ENCODE results near the gene PAK2. TPM values are rescaled to one million over a fixed set of nuclear protein-coding genes. Genes with fewer than 3 reads are reported as not detected.
A peak's percentile ranks its signal among the peaks of the same experiment; 100 is the strongest.

The PAK2 gene
- total and polyA plus RNA-seq, 9 of the 15 experiments (the other 6 are each of a cell fraction or from before 2014, with no cell fraction given): 13.2 to 72.4 (median 35.7) TPM

DNA sequence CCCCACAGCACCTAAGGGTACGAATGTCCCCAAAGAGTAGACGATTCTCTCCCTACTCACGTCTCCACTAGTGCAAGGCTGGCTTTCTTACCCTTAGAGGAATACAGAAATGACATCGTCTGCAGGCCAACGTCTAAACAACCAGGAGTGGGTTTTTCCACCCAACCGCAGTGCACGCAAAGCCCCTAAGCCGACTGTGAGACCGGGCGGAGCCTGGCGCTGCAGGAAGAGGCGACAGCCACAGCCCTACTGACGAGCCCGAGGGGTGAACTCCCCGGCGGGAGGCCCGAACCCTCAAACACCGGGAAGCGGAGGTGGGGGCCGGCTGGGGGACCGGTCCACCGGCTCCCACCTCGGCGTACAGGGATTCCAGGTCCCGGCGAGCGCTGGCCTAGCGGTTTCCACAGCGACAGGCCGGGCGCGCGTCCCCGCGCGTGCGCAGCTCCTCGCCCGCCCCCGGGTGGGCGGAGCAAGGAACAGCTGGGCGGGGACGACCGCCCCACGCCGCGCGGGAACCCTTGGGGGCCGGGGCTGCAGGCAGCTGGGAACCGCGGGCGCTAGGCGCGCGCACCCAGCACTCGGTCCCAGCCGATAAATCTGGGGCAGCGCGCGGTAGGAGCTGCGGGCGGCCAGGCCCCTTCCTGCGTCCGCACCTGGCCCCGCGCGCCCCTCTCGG is 27.7 kb upstream of the PAK2 start, which contains the start of the genes CEP19 and PIGX (continued):
- peak in 2 of 3 experiments; percentile 5 to 28 for TF ChIP-seq YY1 (IDR thresholded peaks at IDR 0.05; ENCODE audit: borderline replicate concordance in 1 of 3, control insufficient read depth in 1 of 3, extremely low read depth in 1 of 3, insufficient read depth in 3 of 3, insufficient read length in 1 of 3, insufficient replicate concordance in 2 of 3, low read depth in 1 of 3, low read length in 2 of 3)
- TF ChIP-seq SLC30A9 (CRISPR knock-in tag; IDR thresholded peaks at IDR 0.05): no peak
- TF ChIP-seq HEY1 (CRISPR knock-in tag; IDR thresholded peaks at IDR 0.05; ENCODE audit: borderline replicate concordance): no peak
- no peak for TF ChIP-seq HDAC6 (IDR thresholded peaks at IDR 0.05; ENCODE audit: low read depth, low read length)
- no peak for TF ChIP-seq NEUROD1 (IDR thresholded peaks at IDR 0.05; ENCODE audit: borderline replicate concordance, low read depth, low read length, partially characterized antibody)
- TF ChIP-seq ZNF174 (CRISPR knock-in tag; IDR thresholded peaks at IDR 0.05): no peak
- no peak for TF ChIP-seq ARHGAP35 (IDR thresholded peaks at IDR 0.05; ENCODE audit: partially characterized antibody)
- TF ChIP-seq ETS2 (tag; IDR thresholded peaks at IDR 0.05; ENCODE audit: borderline replicate concordance, poor library complexity, severe bottlenecking): no peak
- TF ChIP-seq KDM4B (IDR thresholded peaks at IDR 0.05; ENCODE audit: borderline replicate concordance in 2 of 2, low read depth in 1 of 2): no peak
- TF ChIP-seq ETV1 (tag; conservative IDR thresholded peaks at IDR 0.05; ENCODE audit: low read depth): no peak
- TF ChIP-seq MGA (IDR thresholded peaks at IDR 0.05): no peak
- TF ChIP-seq HNRNPUL1 (IDR thresholded peaks at IDR 0.05; ENCODE audit: low read length): no peak
- TF ChIP-seq PATZ1 (CRISPR knock-in tag; IDR thresholded peaks at IDR 0.05; ENCODE audit: borderline replicate concordance): no peak
